ENCODE measurements around the gene VPS18. TPM values are rescaled to one million over a fixed set of nuclear protein-coding genes. Genes with fewer than 3 reads are reported as not detected.

Gene VPS18
- polyA plus RNA-seq, 3 donors = 15.9 to 17.7 (median 16.3) TPM

- DNase-seq (ENCODE audit: low read depth in 3 of 3, low spot score in 2 of 3) = no peak
Observed at GRCh38 chr15:40863660-40864270, 30.5 kb upstream of the VPS18 start.

DNA sequence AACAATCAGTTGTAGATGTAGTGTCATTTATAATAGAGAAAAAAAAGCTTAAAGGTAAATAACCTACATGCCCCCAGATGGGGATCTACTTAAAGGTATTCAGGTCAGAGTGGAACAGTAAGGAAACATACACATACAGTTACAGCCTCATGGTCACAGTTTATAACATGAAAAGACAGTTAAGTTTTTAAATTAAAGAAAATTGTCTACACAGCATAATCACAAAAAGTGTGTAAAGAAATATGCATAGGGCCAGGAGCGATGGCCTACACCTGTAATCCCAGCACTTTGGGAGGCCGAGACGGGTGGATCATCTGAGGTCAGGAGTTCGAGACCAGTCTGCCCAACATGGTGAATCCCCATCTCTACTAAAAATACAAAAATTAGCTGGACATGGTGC, 27.1 kb upstream of the VPS18 start:
- no peak for DNase-seq (ENCODE audit: low read depth in 3 of 3, low spot score in 2 of 3)

- no peak for DNase-seq (ENCODE audit: low read depth in 3 of 3, low spot score in 2 of 3)
Observed at GRCh38 chr15:40869686-40870085, 24.6 kb upstream of the VPS18 start.

GRCh38 chr15:40870716-40871115, 23.5 kb upstream of the VPS18 start:
- DNase-seq (ENCODE audit: low read depth in 3 of 3, low spot score in 2 of 3) = no peak

- DNase-seq (ENCODE audit: low read depth in 3 of 3, low spot score in 2 of 3) = no peak
Observed at GRCh38 chr15:40871749-40872617, 22.3 kb upstream of the VPS18 start.

DNA sequence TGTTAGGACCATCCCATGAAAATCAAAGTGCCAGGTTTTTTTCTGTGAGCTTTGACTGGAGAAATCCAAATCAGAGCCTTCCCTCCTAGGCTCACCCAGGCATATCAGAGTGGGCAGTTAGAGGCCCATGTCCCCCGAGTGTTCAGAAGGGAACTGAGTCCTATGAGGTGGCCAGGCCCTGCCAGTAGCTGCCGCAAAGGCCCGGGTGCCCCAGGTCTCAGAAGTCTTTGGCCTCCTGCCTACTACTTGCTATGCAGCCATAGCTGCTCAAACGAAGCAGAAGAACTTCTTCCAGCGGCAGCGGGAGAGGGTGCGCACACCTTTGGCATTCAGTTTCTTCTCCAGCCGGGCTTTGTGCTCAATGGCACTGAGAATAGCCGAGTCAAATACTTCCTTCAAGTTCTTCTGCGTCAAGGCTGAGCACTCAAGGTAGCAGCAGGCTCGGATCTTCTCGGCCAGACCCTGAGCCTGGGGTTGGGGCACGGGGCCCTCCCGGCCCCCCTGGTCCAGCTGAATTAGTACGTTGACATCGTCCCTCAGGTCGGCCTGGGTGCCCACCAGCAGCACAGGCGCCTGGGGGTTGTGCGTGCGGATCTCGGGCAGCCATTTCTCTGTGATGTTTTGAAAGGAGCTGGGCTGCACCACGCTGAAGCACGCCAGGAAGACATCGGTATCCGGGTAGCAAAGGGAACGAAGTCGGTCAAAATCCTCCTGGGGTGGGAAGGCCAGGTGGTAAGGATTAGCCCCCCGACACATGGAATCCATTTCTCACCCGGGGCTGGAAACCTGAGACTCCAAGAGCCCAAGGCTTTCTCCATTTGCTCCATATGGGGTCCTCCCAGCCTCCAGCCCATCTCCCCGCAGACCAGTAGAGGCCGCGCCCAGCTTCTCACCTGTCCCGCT, 21.2 kb upstream of the VPS18 start:
- no peak for DNase-seq (ENCODE audit: low read depth in 3 of 3, low spot score in 2 of 3)

DNA sequence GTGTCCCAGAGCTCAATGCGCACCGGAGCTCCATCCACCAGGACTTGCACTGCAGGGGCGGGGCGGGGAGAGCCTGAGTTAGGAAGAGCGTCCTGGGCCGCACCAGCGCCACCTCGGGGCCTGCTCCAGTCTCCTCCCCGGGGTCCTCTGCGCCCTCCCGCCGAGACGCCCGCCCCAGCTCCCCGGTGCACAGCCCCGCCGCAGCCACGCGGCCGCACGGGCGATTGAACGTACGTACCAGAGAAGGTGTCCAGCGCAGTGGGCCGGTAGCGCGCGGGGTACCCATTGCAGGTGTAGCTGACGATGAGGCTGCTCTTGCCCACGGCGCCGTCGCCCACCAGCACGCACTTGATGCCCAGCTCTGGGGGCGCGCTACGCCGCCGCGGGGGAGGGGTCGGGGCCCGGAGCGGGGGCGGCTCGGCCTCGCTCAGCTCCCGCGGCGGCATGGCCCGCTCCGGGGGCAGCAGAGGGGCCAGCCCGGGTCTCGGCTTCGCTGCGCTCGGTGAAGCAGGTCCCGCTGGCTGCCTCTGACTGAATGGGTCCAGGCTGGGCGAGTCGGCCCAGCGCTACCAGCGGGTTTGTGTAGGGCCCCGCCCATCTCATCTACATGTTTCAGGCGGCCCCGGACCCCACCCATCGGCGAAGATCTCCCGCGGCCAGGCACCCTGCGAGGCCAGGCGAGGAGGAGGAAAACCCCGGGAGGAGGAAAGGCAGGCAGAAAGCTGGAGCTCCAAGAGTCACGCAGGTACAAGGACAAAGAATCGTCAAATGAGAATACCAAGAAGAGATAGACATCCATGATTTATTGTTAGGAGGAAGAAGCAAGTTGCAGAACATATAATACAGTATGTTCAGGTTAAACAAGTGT, 20.3 kb upstream of the VPS18 start, which contains the start of gene RHOV:
TSS of gene RHOV (minus strand) at position 541 of the 868 bp plus-strand sequence. CDS start at position 446, 95 bp downstream.
- DNase-seq (ENCODE audit: low read depth in 3 of 3, low spot score in 2 of 3) = no peak

GRCh38 chr15:40875991-40876730, 18.1 kb upstream of the VPS18 start:
- DNase-seq (ENCODE audit: low read depth in 3 of 3, low spot score in 2 of 3) = no peak

DNA sequence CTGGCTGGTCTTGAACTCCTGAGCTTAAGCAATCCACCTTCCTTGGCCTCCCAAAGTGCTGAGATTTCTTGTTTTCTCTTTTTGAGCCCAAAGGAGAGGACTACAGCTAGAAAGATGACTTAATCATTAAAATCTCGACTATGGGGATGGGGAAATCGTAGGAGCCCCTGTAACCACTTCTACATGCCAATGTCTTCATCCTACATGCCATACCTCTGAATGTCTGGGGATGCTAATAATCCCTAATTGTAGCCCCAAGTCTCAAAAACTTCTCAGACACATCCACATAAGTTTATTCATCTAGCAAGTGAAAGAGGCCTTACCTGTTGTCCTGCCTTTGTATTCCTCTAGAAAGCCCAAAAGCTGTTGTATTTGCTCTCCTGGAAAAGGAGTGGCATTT, 16.6 kb upstream of the VPS18 start:
- DNase-seq (ENCODE audit: low read depth in 3 of 3, low spot score in 2 of 3) = no peak

- DNase-seq (ENCODE audit: low read depth in 3 of 3, low spot score in 2 of 3) = no peak
Observed at GRCh38 chr15:40878785-40879184, 15.5 kb upstream of the VPS18 start.

- DNase-seq (ENCODE audit: low read depth in 3 of 3, low spot score in 2 of 3) = no peak
Observed at GRCh38 chr15:40879609-40880008, 14.6 kb upstream of the VPS18 start.

DNA sequence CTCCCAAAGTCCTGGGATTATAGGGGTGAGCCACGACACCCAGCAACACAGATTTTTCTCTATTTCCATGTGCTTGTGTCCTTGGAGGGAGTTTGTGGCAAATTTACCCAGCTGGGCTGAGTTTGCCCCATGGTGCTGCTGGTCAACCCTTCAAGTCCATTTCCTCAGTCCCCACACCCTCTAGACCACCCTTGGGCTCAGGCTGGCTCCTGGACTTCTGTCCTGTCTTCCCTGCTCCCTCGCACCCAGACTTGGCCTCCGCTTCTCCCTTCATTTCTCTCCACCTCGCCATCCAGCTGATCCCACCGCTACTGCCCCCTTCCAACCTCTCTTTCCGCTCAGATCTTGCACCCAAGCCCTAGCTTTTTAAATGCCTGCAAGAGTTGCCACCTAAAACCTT, 12.9 kb upstream of the VPS18 start:
- no peak for DNase-seq (ENCODE audit: low read depth in 3 of 3, low spot score in 2 of 3)

- no peak for DNase-seq (ENCODE audit: low read depth in 3 of 3, low spot score in 2 of 3)
Observed at GRCh38 chr15:40886586-40886985, 7.7 kb upstream of the VPS18 start.

DNA sequence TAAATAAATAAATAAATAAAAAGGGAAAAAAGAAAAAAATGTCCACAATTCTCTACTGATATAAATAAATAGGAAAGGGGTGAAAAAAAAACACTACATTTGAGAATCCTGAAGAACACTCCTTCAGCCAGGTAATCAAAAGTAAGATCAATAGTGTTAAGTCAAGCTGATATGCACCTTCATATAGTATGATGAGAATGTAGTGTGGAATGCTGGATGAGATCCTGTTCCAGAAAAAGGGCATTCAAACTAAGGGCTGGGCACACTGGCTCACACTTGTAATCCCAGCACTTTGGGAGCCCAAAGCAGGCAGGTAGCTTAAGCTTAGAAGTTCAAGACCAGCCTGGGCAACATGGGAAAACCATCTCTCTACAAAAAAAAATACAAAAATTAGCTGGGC, 5.1 kb upstream of the VPS18 start:
- no peak for DNase-seq (ENCODE audit: low read depth in 3 of 3, low spot score in 2 of 3)

DNA sequence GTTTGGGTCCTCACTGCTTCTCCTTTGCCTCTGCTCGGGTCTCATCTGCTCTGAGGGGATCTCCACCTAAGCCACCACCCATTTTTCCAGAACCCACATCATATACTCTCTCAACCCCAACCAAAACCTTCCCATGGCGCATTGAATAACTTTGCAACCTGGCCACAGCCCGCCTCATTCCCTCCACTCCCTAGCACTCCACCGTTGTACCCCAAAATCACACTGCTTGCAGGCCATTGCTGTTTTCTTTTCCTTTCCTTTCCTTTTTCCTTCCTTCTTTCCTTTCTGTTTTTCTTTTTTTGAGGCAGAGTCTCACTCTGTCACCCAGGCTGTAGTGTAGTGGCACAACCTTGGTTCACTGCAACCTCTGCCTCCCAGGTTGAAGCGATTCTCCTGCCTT, 3.1 kb upstream of the VPS18 start:
- DNase-seq (ENCODE audit: low read depth in 3 of 3, low spot score in 2 of 3) = no peak

DNA sequence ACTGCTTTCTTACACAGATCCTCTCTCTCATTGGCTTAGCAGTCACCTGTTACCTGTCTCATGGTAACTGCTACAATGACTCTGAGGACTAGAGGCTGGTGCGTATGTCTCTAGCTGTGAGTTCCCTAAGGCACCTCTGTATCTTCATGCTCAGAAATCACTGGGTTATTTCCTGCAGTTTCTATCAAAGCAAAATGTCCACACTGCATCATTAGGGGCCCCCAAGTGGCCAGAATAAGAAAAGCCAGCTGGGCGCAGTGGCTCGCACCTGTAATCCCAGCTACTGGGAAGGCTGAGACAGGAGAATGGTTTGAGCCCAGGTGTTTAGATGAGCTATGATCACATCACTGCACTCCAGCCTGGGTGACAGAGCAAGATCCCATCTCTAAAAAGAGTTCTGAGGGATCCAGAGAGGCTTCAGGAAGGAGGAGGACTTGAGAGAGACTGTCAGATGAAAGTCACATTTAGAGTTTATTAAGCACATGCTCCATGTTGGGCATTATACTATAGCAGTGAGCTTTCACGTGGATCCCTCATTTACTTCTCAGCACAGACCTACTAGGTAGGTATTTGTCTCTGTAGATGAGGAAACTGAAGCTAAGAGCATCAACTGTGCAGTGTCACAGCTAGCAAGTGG, 2.3 kb upstream of the VPS18 start:
- no peak for DNase-seq (ENCODE audit: low read depth in 3 of 3, low spot score in 2 of 3)

DNA sequence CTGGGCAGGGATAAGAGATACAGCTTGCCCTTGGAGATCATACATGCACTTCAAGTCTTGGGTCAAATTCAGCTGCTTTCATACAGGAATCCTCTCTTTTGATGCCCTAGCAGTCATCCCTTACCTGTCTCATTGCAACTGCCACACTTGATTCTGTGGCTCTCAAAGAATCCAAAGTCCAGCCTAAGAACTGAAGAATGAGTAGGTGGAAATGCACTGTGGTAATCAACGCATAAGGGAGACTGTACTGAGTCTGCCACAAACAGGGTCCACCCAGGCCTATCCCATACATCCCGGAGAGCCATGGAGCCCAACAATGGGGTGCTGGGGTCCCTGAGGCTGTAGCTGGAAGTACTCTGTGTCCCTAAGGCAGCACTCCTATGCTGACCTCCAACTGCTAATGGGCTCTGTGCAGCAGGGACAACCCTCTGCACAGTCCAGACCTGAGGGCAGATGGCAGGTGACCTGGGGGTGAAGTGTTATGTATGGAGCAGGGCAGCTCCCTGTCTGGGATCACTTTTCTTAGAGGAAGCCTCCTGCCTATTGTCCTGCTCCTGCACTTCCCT, 1.7 kb upstream of the VPS18 start:
- DNase-seq (ENCODE audit: low read depth in 3 of 3, low spot score in 2 of 3) = no peak

- no peak for DNase-seq (ENCODE audit: low read depth in 3 of 3, low spot score in 2 of 3)
Observed at GRCh38 chr15:40893019-40893670, 1.1 kb upstream of the VPS18 start.

Measured in right renal cortex interstitium (tissue), 3 donors.